ENCODE measurements around the gene SYNDIG1. TPM values are rescaled to one million over a fixed set of nuclear protein-coding genes. Genes with fewer than 3 reads are reported as not detected.

Gene SYNDIG1
- total and polyA plus RNA-seq, 2 donors (not counting 1 experiment from before 2014, with no cell fraction given): not detected

DNA sequence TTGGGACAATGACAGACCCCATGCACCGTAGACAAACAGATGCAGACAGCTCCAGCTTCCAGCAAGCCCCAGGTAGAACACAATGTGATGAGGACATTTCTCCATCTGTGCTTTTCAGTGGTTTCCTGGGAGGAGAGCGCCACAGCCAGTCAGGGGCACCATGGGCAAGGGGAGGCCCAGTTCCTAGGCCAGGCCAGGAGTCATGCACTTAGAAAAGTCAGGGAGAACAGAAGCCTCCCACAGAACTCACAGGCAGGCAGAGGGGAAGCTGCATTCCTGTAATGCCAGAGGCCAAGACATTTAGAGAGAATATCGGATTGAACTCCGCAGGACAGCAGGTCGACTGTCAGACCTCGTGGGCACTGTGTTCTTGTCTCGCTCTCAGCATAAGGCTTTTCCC lies 9.2 kb downstream of the SYNDIG1 start:
- Histone ChIP-seq H2AFZ (ENCODE audit: insufficient read depth, low read depth, low read length, poor library complexity, severe bottlenecking) (no peak overlapping the region), H4K20me1 (ENCODE audit: control insufficient read depth, insufficient read depth, low read length, poor library complexity, severe bottlenecking) (no peaks in the 10 kb centered on the region), H3K9ac (ENCODE audit: low read length) (no peak overlapping the region), H3K27me3 (replicated peaks in 1 of 4; ENCODE audit: control extremely low read depth in 1 of 4, control insufficient read depth in 3 of 4, insufficient read depth in 4 of 4, low read length in 3 of 4) (peaks cover 0 to 2% (median under 1%) of the 10 kb centered on the region in 4 experiments), H3K36me3 (replicated peaks in 1 of 2; ENCODE audit: control extremely low read depth in 1 of 2, control insufficient read depth in 1 of 2, extremely low read depth in 1 of 2, insufficient read depth in 2 of 2, low read length in 1 of 2) (no peaks in the 10 kb centered on the region), H3K4me1 (ENCODE audit: control insufficient read depth in 2 of 2, insufficient read depth in 2 of 2, low read length in 2 of 2) (no peaks in the 10 kb centered on the region), H3K79me2 (ENCODE audit: control insufficient read depth, insufficient read depth, low read length) (no peaks in the 10 kb centered on the region), H3K27ac (ENCODE audit: low read length in 2 of 2) (no peak overlapping the region), H3K4me2 (replicated peaks; ENCODE audit: low read depth, low read length, poor library complexity, severe bottlenecking) (no peak overlapping the region), H3K9me3 (ENCODE audit: control extremely low read depth in 1 of 3, control insufficient read depth in 2 of 3, insufficient read depth in 1 of 3, low read length in 2 of 3) (peaks cover 0 to 3% (median 0%) of the 10 kb centered on the region in 3 donors), H3K4me3 (ENCODE audit: control extremely low read depth in 1 of 5, extremely low read depth in 1 of 5, insufficient read depth in 1 of 5, low read depth in 2 of 5, low read length in 4 of 5) (no peak overlapping the region)
- no peaks in the 10 kb centered on the region for H3K9me3 Mint-ChIP-seq (ENCODE audit: insufficient read depth)
- ChIA-PET CTCF (no interaction called here), POLR2A (no interaction called here)
- WGBS (ENCODE audit: insufficient coverage): 95% methylated on average over 6 of the region's 7 CpGs
- DNase-seq: no peak
- intact Hi-C loops (cut with micrococcal nuclease): no loop called here
- TF ChIP-seq CTCF (IDR thresholded peaks at IDR 0.05): no peak
- TF ChIP-seq EZH2 (IDR thresholded peaks at IDR 0.05; ENCODE audit: borderline replicate concordance, insufficient read depth, low read depth, low read length, poor library complexity, severe bottlenecking): no peak
- no peaks in the 10 kb centered on the region for H3K27me3 Mint-ChIP-seq
- H3K4me3 Mint-ChIP-seq: no peak overlapping the region
- H3K27ac Mint-ChIP-seq: no peak overlapping the region
- H3K4me1 Mint-ChIP-seq: no peaks in the 10 kb centered on the region
- no peak for ATAC-seq (ENCODE audit: low read depth)

GRCh38 chr20:24479106-24479505 lies 9.7 kb downstream of the SYNDIG1 start:
- Histone ChIP-seq H3K4me3 (ENCODE audit: control extremely low read depth in 1 of 5, extremely low read depth in 1 of 5, insufficient read depth in 1 of 5, low read depth in 2 of 5, low read length in 4 of 5) (no peak overlapping the region), H3K9ac (ENCODE audit: low read length) (no peak overlapping the region), H3K4me2 (replicated peaks; ENCODE audit: low read depth, low read length, poor library complexity, severe bottlenecking) (no peak overlapping the region), H3K27ac (ENCODE audit: low read length in 2 of 2) (no peak overlapping the region), H3K36me3 (replicated peaks in 1 of 2; ENCODE audit: control extremely low read depth in 1 of 2, control insufficient read depth in 1 of 2, extremely low read depth in 1 of 2, insufficient read depth in 2 of 2, low read length in 1 of 2) (no peaks in the 10 kb centered on the region), H4K20me1 (ENCODE audit: control insufficient read depth, insufficient read depth, low read length, poor library complexity, severe bottlenecking) (no peaks in the 10 kb centered on the region), H3K4me1 (ENCODE audit: control insufficient read depth in 2 of 2, insufficient read depth in 2 of 2, low read length in 2 of 2) (no peaks in the 10 kb centered on the region), H3K27me3 (replicated peaks in 1 of 4; ENCODE audit: control extremely low read depth in 1 of 4, control insufficient read depth in 3 of 4, insufficient read depth in 4 of 4, low read length in 3 of 4) (peaks cover 0 to 2% (median under 1%) of the 10 kb centered on the region in 4 experiments), H2AFZ (ENCODE audit: insufficient read depth, low read depth, low read length, poor library complexity, severe bottlenecking) (no peak overlapping the region), H3K79me2 (ENCODE audit: control insufficient read depth, insufficient read depth, low read length) (no peaks in the 10 kb centered on the region), H3K9me3 (ENCODE audit: control extremely low read depth in 1 of 3, control insufficient read depth in 2 of 3, insufficient read depth in 1 of 3, low read length in 2 of 3) (peaks cover 0 to 5% (median 0%) of the 10 kb centered on the region in 3 donors)
- CTCF ChIA-PET: no interaction called here
- Mint-ChIP-seq H3K9me3 (ENCODE audit: insufficient read depth) (no peaks in the 10 kb centered on the region), H3K4me3 (no peak overlapping the region), H3K4me1 (no peaks in the 10 kb centered on the region), H3K27me3 (no peaks in the 10 kb centered on the region), H3K27ac (no peak overlapping the region)
- TF ChIP-seq EZH2 (IDR thresholded peaks at IDR 0.05; ENCODE audit: borderline replicate concordance, insufficient read depth, low read depth, low read length, poor library complexity, severe bottlenecking) (no peak), CTCF (IDR thresholded peaks at IDR 0.05) (no peak)
- intact Hi-C loops (cut with micrococcal nuclease): no loop called here
- POLR2A ChIA-PET: no interaction called here
- no peak for DNase-seq
- no peak for ATAC-seq (ENCODE audit: low read depth)
- WGBS (ENCODE audit: insufficient coverage): 97% methylated on average over 4 of the region's 4 CpGs
